ENCODE measurements around the gene HOXA11.
A peak's percentile ranks its signal among the peaks of the same experiment; 100 is the strongest.

HOXA11 gene

GRCh38 chr7:27167916-27168264 is 17.1 kb downstream of the HOXA11 start:
- peak; percentile 88 for FAIRE-seq

- FAIRE-seq, result peak; percentile 40
Observed at GRCh38 chr7:27166531-27167505, 18.2 kb downstream of the HOXA11 start.

GRCh38 chr7:27165996-27166530 is 19.0 kb downstream of the HOXA11 start:
- no peak for FAIRE-seq

GRCh38 chr7:27165089-27165995 is 19.7 kb downstream of the HOXA11 start, which contains the start of gene HOXA9:
HOXA9 (minus strand) TSS chr7:27165537; CDS start chr7:27165457, 80 bp downstream.
- peak; percentile 97 for FAIRE-seq

GRCh38 chr7:27164367-27165088 is 20.5 kb downstream of the HOXA11 start:
- no peak for FAIRE-seq

- FAIRE-seq, result no peak
Observed at GRCh38 chr7:27164045-27164366, 21.0 kb downstream of the HOXA11 start.

- FAIRE-seq, result no peak
Observed at GRCh38 chr7:27163288-27164044, 21.6 kb downstream of the HOXA11 start.

GRCh38 chr7:27162561-27163287 is 22.3 kb downstream of the HOXA11 start:
- FAIRE-seq, result peak; percentile 93

GRCh38 chr7:27161721-27162560 is 23.1 kb downstream of the HOXA11 start:
- FAIRE-seq, result no peak

- no peak for FAIRE-seq
Observed at GRCh38 chr7:27161214-27161720, 23.8 kb downstream of the HOXA11 start.

GRCh38 chr7:27160546-27161213 is 24.4 kb downstream of the HOXA11 start:
- FAIRE-seq, result peak; percentile 84

- FAIRE-seq, result no peak
Observed at GRCh38 chr7:27160145-27160545, 24.9 kb downstream of the HOXA11 start.

- peak; percentile 36 for FAIRE-seq
Observed at GRCh38 chr7:27159266-27160144, 25.5 kb downstream of the HOXA11 start.

GRCh38 chr7:27158436-27159265 is 26.4 kb downstream of the HOXA11 start:
- FAIRE-seq, result no peak

- no peak for FAIRE-seq
Observed at GRCh38 chr7:27157702-27158431, 27.2 kb downstream of the HOXA11 start.

- no peak for FAIRE-seq
Observed at GRCh38 chr7:27156916-27157701, 27.9 kb downstream of the HOXA11 start.

All from G401.6 (cell line).